H1 (cell line): ENCODE results near the gene C1QTNF1. TPM values are rescaled to one million over a fixed set of nuclear protein-coding genes. Genes with fewer than 3 reads are reported as not detected.

Experiments
- CTCF ChIA-PET: fragments of 300-600 bp; sonication (Branson Sonifier 250); formaldehyde crosslinking; loops from one replicate; lab custom pipeline; 2021; ENCODE audit not compliant: partially characterized antibody; lab: Charles Lee
- POLR2A ChIA-PET: fragments of 300-600 bp; sonication (Branson Sonifier 250); formaldehyde crosslinking; loops from one replicate; lab custom pipeline; 2021; ENCODE audit warnings: inconsistent platforms; ENCODE audit not compliant: partially characterized antibody; lab: Charles Lee
- DNase-seq, 2 experiments: peaks; one replicate each; pipeline versions ENCODE4 v3.0.0 to v3.0.0-alpha.2; 2010 to 2022; ENCODE audit warnings: low spot score in 2 of 2, low read depth in 1 of 2, mixed read lengths in 1 of 2
- FAIRE-seq: peaks from 2 replicates; lab custom pipeline; 2011; peaks lifted over from hg19 to GRCh38; lab: Jason Lieb, UNC
- H2AFZ ChIP-seq: 2 replicates; pipeline ENCODE4 v1.8.1; 2012; ENCODE audit warnings: low read length, inconsistent platforms
- H2AK5ac ChIP-seq: 2 replicates; pipeline ENCODE4 v1.6.1; 2013; ENCODE audit warnings: low read depth, low read length
- H2BK120ac ChIP-seq: replicated peaks from 2 replicates; pipeline ENCODE3; 2013; ENCODE audit warnings: low read depth, low read length, inconsistent platforms
- H2BK12ac ChIP-seq: 2 replicates; pipeline ENCODE4 v1.6.1; 2013; ENCODE audit warnings: low read depth, low read length
- H2BK15ac ChIP-seq: 2 replicates; pipeline ENCODE4 v1.6.1; 2013; ENCODE audit warnings: low read length
- H2BK20ac ChIP-seq: 2 replicates; pipeline ENCODE4 v1.6.1; 2013; ENCODE audit warnings: low read length
- H2BK5ac ChIP-seq: 2 replicates; pipeline ENCODE4 v1.6.1; 2013; ENCODE audit warnings: low read depth, low read length
- H3K14ac ChIP-seq: 2 replicates; pipeline ENCODE4 v1.6.1; 2013; ENCODE audit warnings: inconsistent platforms; ENCODE audit not compliant: insufficient read length
- H3K18ac ChIP-seq: 2 replicates; pipeline ENCODE4 v1.6.1; 2013; ENCODE audit warnings: low read length; ENCODE audit errors: extremely low read depth
- H3K23ac ChIP-seq: 2 replicates; pipeline ENCODE4 v1.6.1; 2013; ENCODE audit warnings: inconsistent platforms; ENCODE audit not compliant: insufficient read length
- H3K23me2 ChIP-seq: 2 replicates; pipeline ENCODE4 v1.6.1; 2013; ENCODE audit warnings: low read depth, low read length
- H3K27ac ChIP-seq: 2 replicates; pipeline ENCODE4 v1.6.1; 2011; ENCODE audit warnings: low read depth, low read length, inconsistent platforms
- H3K27me3 ChIP-seq, 4 experiments: replicated peaks in 1 of 4; 1 replicate in 1 of 4; 2 replicates in 3 of 4; pipeline versions ENCODE4 v1.6.1 to v1.8.1; 2011 to 2013; ENCODE audit warnings: low read length in 3 of 4, mild to moderate bottlenecking in 3 of 4, inconsistent platforms in 2 of 4, mixed read lengths in 2 of 4, moderate library complexity in 1 of 4; ENCODE audit not compliant: control insufficient read depth in 3 of 4, insufficient read depth in 3 of 4; ENCODE audit errors: extremely low read depth in 1 of 4
- H3K36me3 ChIP-seq, 4 experiments: 2 replicates each; pipeline versions ENCODE4 v1.6.1 to v1.8.1; 2011 to 2013; ENCODE audit warnings: mild to moderate bottlenecking in 4 of 4, low read length in 3 of 4, moderate library complexity in 2 of 4, control low read depth in 1 of 4, inconsistent platforms in 1 of 4; ENCODE audit not compliant: insufficient read depth in 4 of 4, control insufficient read depth in 2 of 4
- H3K4ac ChIP-seq: replicated peaks from 2 replicates; pipeline ENCODE3; 2013; ENCODE audit warnings: low read length, low read depth, mixed read lengths, inconsistent platforms; ENCODE audit not compliant: insufficient read length
- H3K4me1 ChIP-seq, 4 experiments: replicated peaks in 1 of 4; 1 replicate in 1 of 4; 2 replicates in 3 of 4; pipeline versions ENCODE4 v1.6.1 to v1.8.1; 2011 to 2013; ENCODE audit warnings: low read length in 3 of 4, inconsistent platforms in 2 of 4, mixed read lengths in 1 of 4; ENCODE audit not compliant: insufficient read depth in 4 of 4, control insufficient read depth in 3 of 4
- H3K4me2 ChIP-seq, 2 experiments: 2 replicates each; pipeline versions ENCODE4 v1.6.1 to v1.8.1; 2011 to 2013; ENCODE audit warnings: low read depth in 2 of 2, low read length in 2 of 2, control low read depth in 1 of 2, inconsistent platforms in 1 of 2, mild to moderate bottlenecking in 1 of 2; ENCODE audit not compliant: insufficient read depth in 1 of 2
- H3K4me3 ChIP-seq, 4 experiments: fragments of 200-600, 300-600 bp in 1 of 4; sonication (generic), shearing (Covaris generic), sonication (Bioruptor Twin) in 1 of 4; 2 replicates each; pipeline versions ENCODE4 v1.5.1 to v1.8.1; 2011 to 2016; ENCODE audit warnings: low read length in 4 of 4, low read depth in 3 of 4, control low read depth in 2 of 4, inconsistent platforms in 2 of 4, mild to moderate bottlenecking in 2 of 4, mixed read lengths in 1 of 4, moderate library complexity in 1 of 4; ENCODE audit not compliant: insufficient read depth in 2 of 4; ENCODE audit errors: extremely low read depth in 1 of 4
- H3K56ac ChIP-seq: replicated peaks from 2 replicates; pipeline ENCODE3; 2013; ENCODE audit warnings: low read depth, mild to moderate bottlenecking, mixed read lengths, low read length, inconsistent platforms; ENCODE audit not compliant: insufficient read length
- H3K79me1 ChIP-seq: 2 replicates; pipeline ENCODE4 v1.6.1; 2013; ENCODE audit warnings: low read depth, low read length, control low read depth
- H3K79me2 ChIP-seq, 2 experiments: 2 replicates each; pipeline versions ENCODE4 v1.6.1 to v1.8.1; 2012 to 2013; ENCODE audit warnings: low read length in 2 of 2, mild to moderate bottlenecking in 2 of 2, inconsistent platforms in 1 of 2; ENCODE audit not compliant: insufficient read depth in 2 of 2, control insufficient read depth in 1 of 2
- H3K9ac ChIP-seq, 4 experiments: replicated peaks in 1 of 4; 1 replicate in 1 of 4; 2 replicates in 3 of 4; pipeline versions ENCODE4 v1.6.1 to v1.8.1; 2011 to 2013; ENCODE audit warnings: low read depth in 3 of 4, low read length in 3 of 4, control low read depth in 2 of 4, mild to moderate bottlenecking in 2 of 4, moderate library complexity in 2 of 4, inconsistent platforms in 1 of 4; ENCODE audit errors: extremely low read depth in 1 of 4
- H3K9me3 ChIP-seq, 2 experiments: 2 replicates each; pipeline versions ENCODE4 v1.6.1 to v1.8.1; 2012 to 2013; ENCODE audit warnings: mild to moderate bottlenecking in 2 of 2, moderate library complexity in 2 of 2, control low read depth in 1 of 2, inconsistent platforms in 1 of 2, low read depth in 1 of 2, low read length in 1 of 2, mixed read lengths in 1 of 2; ENCODE audit not compliant: insufficient read depth in 2 of 2
- H4K20me1 ChIP-seq, 2 experiments: replicated peaks in 1 of 2; 2 replicates each; pipeline versions ENCODE3 to v1.8.1; 2011 to 2013; ENCODE audit warnings: inconsistent platforms in 2 of 2, low read length in 2 of 2, mild to moderate bottlenecking in 1 of 2; ENCODE audit not compliant: insufficient read depth in 2 of 2, control insufficient read depth in 1 of 2
- H4K5ac ChIP-seq: 2 replicates; pipeline ENCODE4 v1.6.1; 2013; ENCODE audit warnings: low read length, low read depth, mixed read lengths, inconsistent platforms; ENCODE audit not compliant: insufficient read length
- H4K8ac ChIP-seq: 2 replicates; pipeline ENCODE4 v1.8.0; 2013; ENCODE audit warnings: mild to moderate bottlenecking, moderate library complexity, low read length, inconsistent platforms; ENCODE audit not compliant: insufficient read depth; ENCODE audit errors: extremely low read depth
- H4K91ac ChIP-seq: replicated peaks from 2 replicates; pipeline ENCODE3; 2013; ENCODE audit warnings: low read length, mixed read lengths, inconsistent platforms; ENCODE audit not compliant: insufficient read length
- GABPA ChIP-seq: IDR thresholded peaks from 2 replicates; pipeline ENCODE4 v1.6.1; 2011; ENCODE audit warnings: mild to moderate bottlenecking, low read length, moderate library complexity, borderline replicate concordance; ENCODE audit not compliant: insufficient read depth
- JUND ChIP-seq: IDR thresholded peaks from 2 replicates; pipeline ENCODE4 v1.6.1; 2011; ENCODE audit warnings: mild to moderate bottlenecking, improper control_type of control experiment, low read length
- NANOG ChIP-seq: IDR thresholded peaks from 2 replicates; pipeline ENCODE4 v1.6.1; 2011; ENCODE audit warnings: low read length, low read depth, mild to moderate bottlenecking, inconsistent platforms; ENCODE audit not compliant: insufficient read depth, poor library complexity, severe bottlenecking
- POLR2AphosphoS5 ChIP-seq: IDR thresholded peaks from 2 replicates; pipeline ENCODE4 v1.6.1; 2011; ENCODE audit warnings: low read depth, low read length
- SUZ12 ChIP-seq: fragments of 200-600 bp; sonication (generic); IDR thresholded peaks from 2 replicates; pipeline ENCODE4 v1.6.1; 2012; ENCODE audit warnings: mild to moderate bottlenecking, inconsistent platforms, low read length, moderate library complexity, mixed read lengths
- TCF12 ChIP-seq: IDR thresholded peaks from 2 replicates; pipeline ENCODE4 v1.6.1; 2011; ENCODE audit warnings: low read depth, mild to moderate bottlenecking, low read length
- YY1 ChIP-seq: IDR thresholded peaks from 2 replicates; pipeline ENCODE4 v1.6.1; 2011; ENCODE audit warnings: low read depth, mild to moderate bottlenecking, low read length
- ZNF274 ChIP-seq: IDR thresholded peaks from 2 replicates; pipeline ENCODE4 v1.7.0; 2012; ENCODE audit warnings: low read length, borderline replicate concordance; ENCODE audit errors: extremely low read depth
- WGBS, 2 experiments: shearing (Covaris generic) in 1 of 2; methylation state at CpG; one replicate each; pipeline versions ENCODE4 v1.1.6 to v1.1.7; 2013 to 2015; ENCODE audit warnings: low lambda C conversion rate in 2 of 2, mixed read lengths in 2 of 2, inconsistent platforms in 1 of 2, low coverage in 1 of 2, missing lambda C conversion rate in 1 of 2; ENCODE audit not compliant: insufficient replicate concordance in 2 of 2, insufficient coverage in 1 of 2, insufficient read length in 1 of 2; ENCODE audit errors: extremely low coverage in 1 of 2, missing lambda C conversion rate in 1 of 2; 5-methylcytosine and 5-hydroxymethylcytosine counted together
- polyA plus RNA-seq, 7 experiments: library from polyadenylated mRNA; depleted of rRNA in 3 of 7; stranded (reverse) in 5 of 7; unstranded in 2 of 7; fragments of >200 nt in 5 of 7; fragments of 200-250 nt in 2 of 7; gene quantifications; 1 replicate in 5 of 7; 2 replicates in 1 of 7; 4 replicates in 1 of 7; pipeline versions ENCODE4 v1.2.1 to v1.2.3, GENCODE V29; 2011 to 2013; ENCODE audit warnings: missing spikeins in 2 of 7, mixed read lengths in 2 of 7
- total RNA-seq: library from RNA; stranded (reverse); fragmentation: NEBNext Ultra II Directional; extraction: Animal tissue kit (Norgen Biotek cat#: 25700); gene quantifications from 2 replicates; pipeline ENCODE4 v1.2.1, GENCODE V29; 2021

C1QTNF1 gene
- total and polyA plus RNA-seq, 2 of the 8 experiments (the other 6 are each of a cell fraction or from before 2014, with no cell fraction given): 1.5 to 2.5 TPM

GRCh38 chr17:79094261-79094660 is 70.3 kb downstream of the C1QTNF1 start:
- Histone ChIP-seq H3K4me1 (peaks cover 0 to 16% (median 5%) of the 10 kb centered on the region in 4 experiments; a peak in 5 of 7 replicates), H3K4me3 (no peak overlapping the region), H3K79me2 (no peaks in the 10 kb centered on the region), H3K79me1 (no peaks in the 10 kb centered on the region), H3K27ac (no peak overlapping the region), H2BK12ac (no peak overlapping the region), H2AK5ac (no peak overlapping the region), H3K27me3 (no peaks in the 10 kb centered on the region), H3K9ac (no peak overlapping the region), H3K23ac (no peak overlapping the region), H3K56ac (no peak overlapping the region), H2BK15ac (no peak overlapping the region), H3K14ac (no peak overlapping the region), H3K9me3 (no peaks in the 10 kb centered on the region), H2BK5ac (no peak overlapping the region), H2BK120ac (no peak overlapping the region), H3K23me2 (no peaks in the 10 kb centered on the region), H3K4me2 (no peak overlapping the region), H4K8ac (no peak overlapping the region), H4K91ac (no peak overlapping the region), H3K4ac (no peak overlapping the region), H2AFZ (no peak overlapping the region), H2BK20ac (no peak overlapping the region)
- DNase-seq (no peak), FAIRE-seq (no peak)
- CTCF ChIA-PET: interaction anchor here (0.6 to 4.7 kb wide), 11 partner anchors 11 to 1799 kb away, joined by 3 to 30 read pairs (median 4); no protein-coding TSS in a partner anchor
- POLR2A ChIA-PET: no interaction called here
- TF ChIP-seq ZNF274 (no peak), GABPA (no peak), TCF12 (no peak), YY1 (no peak), SUZ12 (no peak), JUND (no peak), POLR2AphosphoS5 (no peak), NANOG (no peak)
- TF ChIP-seq, all 59 proteins: peak for 0
- Histone ChIP-seq H4K5ac (no peak overlapping the region), H3K18ac (no peak overlapping the region), H4K20me1 (peaks cover 0 to 1% of the 10 kb centered on the region in 2 experiments), H3K36me3 (no peaks in the 10 kb centered on the region; a peak in 2 of 8 replicates)
- 96% methylated on average over 13 of the region's 17 CpGs; no CpG with 5 or more reads in 1 of the 2 experiments for WGBS, 2 experiments
